SHP77 (cell line): Measurements from ENCODE around the gene CFAP20DC.
"Not testable (repeated sequence)": the region's sequence is repeated elsewhere in the genome, so short reads cannot be mapped to it uniquely, and the experiment has no call there.

Source experiments
- DNase-seq, 2 experiments: peaks; one replicate each; lab custom pipeline; 2025; lab: John Stamatoyannopoulos, UW

The CFAP20DC gene

DNA sequence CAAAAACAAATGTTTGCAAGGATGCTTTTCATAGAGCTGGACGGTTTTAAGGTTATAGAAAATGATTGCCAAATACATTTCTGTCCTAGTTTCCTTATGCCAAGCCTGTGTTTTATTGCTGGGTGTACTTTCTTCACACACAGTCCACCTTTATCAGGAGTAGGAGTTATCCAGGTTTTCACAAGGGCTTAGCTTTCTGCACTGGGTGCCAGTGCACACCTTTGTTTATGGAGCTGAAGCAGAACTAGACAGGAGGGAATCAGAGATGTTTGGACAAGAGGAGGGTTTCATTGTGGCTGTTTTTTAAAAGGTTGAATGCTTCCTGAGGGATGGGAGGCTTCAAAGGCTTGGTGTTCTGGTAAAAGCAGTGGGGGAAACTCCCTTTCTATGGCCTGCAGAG is 353.7 kb downstream of the CFAP20DC start:
- no peak for DNase-seq

DNA sequence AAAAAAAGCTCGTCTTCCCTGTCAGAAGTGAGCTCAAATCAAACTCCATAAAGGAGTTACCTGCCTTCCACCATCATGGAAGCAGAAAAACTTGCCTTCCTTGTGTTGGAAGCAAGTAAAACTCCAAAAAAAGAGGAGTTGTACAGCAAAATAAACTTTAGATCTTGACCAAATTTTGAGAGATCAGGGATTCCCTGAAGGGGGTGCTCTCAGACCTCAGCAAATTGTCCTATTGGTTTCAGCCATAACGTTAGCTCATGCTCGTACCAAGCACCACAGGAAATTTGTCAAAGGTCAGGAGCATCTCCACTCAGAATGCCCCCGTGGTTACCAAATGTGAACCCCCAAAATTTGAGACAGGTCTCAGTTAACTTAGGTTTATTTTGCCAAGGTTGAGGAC is 354.5 kb downstream of the CFAP20DC start:
- not testable (repeated sequence) for DNase-seq

DNA sequence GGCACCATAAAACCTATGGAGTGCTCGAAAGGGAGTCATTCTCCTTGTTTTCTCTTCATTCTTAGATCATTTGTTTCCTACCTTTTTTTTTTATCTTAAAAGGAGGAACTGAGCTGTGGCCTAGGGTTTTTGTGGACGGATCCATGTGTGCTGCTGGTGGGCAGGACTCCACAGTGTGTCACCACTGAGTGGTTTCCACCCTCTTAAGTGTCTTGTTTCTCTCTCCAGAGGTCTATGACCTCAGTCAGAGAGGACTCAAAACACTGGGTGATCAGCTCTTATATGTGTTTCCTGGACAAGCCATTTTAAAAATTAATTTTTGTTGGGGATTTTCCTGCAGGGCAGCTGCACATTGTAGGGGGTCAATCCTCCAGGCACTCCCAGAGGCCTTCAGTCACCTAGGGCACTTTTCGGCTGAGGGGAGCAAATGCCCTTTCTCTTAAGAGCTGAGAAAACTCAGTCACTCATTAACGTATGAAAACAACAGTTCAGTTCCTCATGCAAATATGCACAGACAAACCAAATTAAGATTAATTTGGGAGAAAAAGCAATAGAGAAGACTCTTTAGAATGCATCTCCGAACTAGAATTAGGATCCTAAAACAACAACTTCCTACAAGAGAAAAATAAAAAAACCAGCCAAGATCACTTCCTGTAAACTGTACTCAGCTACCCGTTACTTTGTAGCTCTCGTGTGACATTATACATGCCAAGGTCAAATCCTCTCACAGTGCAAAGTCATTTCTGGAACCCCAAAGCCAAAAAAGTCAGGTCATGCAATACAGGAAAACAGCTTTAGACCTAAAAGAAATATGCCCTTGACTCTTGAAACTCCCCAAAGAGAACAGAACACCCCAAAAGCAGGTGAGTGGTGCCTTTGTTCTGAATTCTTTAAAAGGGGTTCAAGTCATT is 355.6 kb downstream of the CFAP20DC start:
- DNase-seq: no peak

DNA sequence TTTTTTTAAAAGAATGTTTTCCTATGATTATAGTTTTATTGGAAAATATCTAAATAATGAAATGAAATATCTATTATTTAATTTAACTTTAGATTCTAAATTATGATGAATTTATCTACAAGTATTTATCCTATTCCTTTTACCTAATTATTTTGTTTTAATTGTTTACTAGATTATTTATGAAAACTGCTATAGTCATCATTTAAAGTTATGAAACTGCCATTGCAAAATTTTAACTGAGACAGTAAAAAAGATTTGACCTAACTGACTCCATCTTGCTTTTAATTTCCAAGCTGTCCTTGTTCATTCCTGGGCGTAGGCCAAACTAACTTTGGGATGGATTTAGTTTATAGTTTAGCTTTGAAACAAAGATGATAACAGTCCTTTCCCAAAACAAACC is 357.3 kb downstream of the CFAP20DC start:
- DNase-seq: no peak
